HL-60 (cell line): ENCODE measurements around the gene GCNT2.
"Not testable (repeated sequence)": the region's sequence is repeated elsewhere in the genome, so short reads cannot be mapped to it uniquely, and the experiment has no call there.

Experiments used
- CTCF ChIP-seq: IDR thresholded peaks from one replicate; pipeline ENCODE4 v1.5.1; 2011; ENCODE audit warnings: low read length, control low read depth, inconsistent platforms; ENCODE audit not compliant: insufficient read depth
- POLR2AphosphoS5 ChIP-seq: IDR thresholded peaks from 2 replicates; pipeline ENCODE4 v1.6.1; 2012; ENCODE audit warnings: low read depth
- REST ChIP-seq: IDR thresholded peaks from 2 replicates; pipeline ENCODE4 v1.6.1; 2012; ENCODE audit warnings: low read depth; ENCODE audit not compliant: insufficient replicate concordance

- TF ChIP-seq CTCF, POLR2AphosphoS5, REST: not testable (repeated sequence)
These were observed 60.3 kb downstream of the GCNT2 start for GRCh38 chr6:10581402-10581801.
